Middle frontal gyrus (tissue), 1 donor: Measurements from ENCODE around the gene RAB3GAP2.
"Not testable (repeated sequence)": the region's sequence is repeated elsewhere in the genome, so short reads cannot be mapped to it uniquely, and the experiment has no call there.

Experiments
- DNase-seq: peaks from one replicate; pipeline ENCODE4 v3.0.0-alpha.2; 2015; ENCODE audit warnings: low spot score; ENCODE audit errors: extremely low spot score

Gene RAB3GAP2, protein sequence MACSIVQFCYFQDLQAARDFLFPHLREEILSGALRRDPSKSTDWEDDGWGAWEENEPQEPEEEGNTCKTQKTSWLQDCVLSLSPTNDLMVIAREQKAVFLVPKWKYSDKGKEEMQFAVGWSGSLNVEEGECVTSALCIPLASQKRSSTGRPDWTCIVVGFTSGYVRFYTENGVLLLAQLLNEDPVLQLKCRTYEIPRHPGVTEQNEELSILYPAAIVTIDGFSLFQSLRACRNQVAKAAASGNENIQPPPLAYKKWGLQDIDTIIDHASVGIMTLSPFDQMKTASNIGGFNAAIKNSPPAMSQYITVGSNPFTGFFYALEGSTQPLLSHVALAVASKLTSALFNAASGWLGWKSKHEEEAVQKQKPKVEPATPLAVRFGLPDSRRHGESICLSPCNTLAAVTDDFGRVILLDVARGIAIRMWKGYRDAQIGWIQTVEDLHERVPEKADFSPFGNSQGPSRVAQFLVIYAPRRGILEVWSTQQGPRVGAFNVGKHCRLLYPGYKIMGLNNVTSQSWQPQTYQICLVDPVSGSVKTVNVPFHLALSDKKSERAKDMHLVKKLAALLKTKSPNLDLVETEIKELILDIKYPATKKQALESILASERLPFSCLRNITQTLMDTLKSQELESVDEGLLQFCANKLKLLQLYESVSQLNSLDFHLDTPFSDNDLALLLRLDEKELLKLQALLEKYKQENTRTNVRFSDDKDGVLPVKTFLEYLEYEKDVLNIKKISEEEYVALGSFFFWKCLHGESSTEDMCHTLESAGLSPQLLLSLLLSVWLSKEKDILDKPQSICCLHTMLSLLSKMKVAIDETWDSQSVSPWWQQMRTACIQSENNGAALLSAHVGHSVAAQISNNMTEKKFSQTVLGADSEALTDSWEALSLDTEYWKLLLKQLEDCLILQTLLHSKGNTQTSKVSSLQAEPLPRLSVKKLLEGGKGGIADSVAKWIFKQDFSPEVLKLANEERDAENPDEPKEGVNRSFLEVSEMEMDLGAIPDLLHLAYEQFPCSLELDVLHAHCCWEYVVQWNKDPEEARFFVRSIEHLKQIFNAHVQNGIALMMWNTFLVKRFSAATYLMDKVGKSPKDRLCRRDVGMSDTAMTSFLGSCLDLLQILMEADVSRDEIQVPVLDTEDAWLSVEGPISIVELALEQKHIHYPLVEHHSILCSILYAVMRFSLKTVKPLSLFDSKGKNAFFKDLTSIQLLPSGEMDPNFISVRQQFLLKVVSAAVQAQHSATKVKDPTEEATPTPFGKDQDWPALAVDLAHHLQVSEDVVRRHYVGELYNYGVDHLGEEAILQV (N-terminal part only)

DNA sequence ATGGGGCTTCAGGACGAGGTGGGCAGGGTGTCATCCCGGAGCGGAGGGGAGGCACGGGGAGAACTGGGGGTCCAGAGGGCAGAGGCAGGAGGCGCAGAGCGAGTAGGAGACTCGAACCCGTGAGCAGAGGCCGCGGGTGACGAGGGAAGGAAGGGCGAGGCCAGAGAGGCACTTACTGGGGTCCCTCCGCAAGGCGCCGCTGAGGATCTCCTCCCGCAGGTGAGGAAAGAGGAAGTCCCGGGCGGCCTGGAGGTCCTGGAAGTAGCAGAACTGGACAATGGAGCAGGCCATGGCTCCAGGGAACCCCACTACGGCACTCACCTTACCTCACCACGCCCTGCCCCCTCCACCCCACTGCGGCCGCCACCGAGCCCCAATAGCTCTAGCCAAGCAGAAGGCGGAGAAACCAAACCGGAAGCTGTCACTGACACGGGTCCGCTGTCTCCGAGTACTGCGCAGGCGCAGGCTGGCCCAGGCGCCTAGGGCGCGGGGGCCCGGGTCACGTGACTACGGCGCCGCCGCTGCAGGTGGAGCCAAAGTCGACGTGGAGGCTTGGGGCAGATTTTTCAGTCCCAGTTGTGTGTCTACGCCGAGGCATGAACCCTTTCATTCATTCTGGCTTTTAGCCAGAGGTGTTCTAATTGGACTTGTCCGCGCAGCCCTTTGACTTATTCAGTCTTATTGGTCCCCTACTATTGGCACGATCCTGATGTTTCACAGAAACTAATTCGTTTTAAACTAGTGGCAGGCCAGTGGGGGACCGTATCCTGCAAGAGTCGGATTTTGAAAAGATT lies at the start of gene RAB3GAP2:
Gene RAB3GAP2 (minus strand): TSS at position 407 of the 794 bp plus-strand sequence. CDS start 116 bp downstream, at position 291.
- peak; percentile 90 for DNase-seq

- no peak for DNase-seq
Measured at GRCh38 chr1:220321758-220322157, 49.5 kb upstream of the RAB3GAP2 start.

- no peak for DNase-seq
Measured at GRCh38 chr1:220320709-220321108, 48.5 kb upstream of the RAB3GAP2 start.

DNA sequence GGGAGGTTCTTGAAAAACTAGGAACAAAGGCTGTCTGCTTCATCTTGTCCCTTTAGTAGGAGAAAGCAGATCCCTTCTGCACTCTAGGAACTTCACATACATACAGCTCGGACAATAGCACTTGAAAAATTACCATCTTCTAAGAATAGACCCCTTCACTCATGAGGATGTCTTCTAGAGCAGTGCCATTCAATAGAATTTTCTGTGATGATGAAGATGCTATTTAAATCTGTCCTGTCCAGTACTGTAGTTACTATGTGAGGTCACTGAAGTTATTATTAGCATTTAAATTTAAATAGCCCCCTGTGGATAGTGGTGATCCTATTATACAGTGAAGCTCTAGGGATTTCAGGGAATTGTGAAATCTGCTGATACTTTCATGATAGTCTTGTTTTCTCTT lies 46.4 kb upstream of the RAB3GAP2 start:
- no peak for DNase-seq

GRCh38 chr1:220317161-220317560 lies 44.9 kb upstream of the RAB3GAP2 start:
- DNase-seq, result no peak

- DNase-seq, result no peak
Measured at GRCh38 chr1:220316305-220316704, 44.1 kb upstream of the RAB3GAP2 start.

DNA sequence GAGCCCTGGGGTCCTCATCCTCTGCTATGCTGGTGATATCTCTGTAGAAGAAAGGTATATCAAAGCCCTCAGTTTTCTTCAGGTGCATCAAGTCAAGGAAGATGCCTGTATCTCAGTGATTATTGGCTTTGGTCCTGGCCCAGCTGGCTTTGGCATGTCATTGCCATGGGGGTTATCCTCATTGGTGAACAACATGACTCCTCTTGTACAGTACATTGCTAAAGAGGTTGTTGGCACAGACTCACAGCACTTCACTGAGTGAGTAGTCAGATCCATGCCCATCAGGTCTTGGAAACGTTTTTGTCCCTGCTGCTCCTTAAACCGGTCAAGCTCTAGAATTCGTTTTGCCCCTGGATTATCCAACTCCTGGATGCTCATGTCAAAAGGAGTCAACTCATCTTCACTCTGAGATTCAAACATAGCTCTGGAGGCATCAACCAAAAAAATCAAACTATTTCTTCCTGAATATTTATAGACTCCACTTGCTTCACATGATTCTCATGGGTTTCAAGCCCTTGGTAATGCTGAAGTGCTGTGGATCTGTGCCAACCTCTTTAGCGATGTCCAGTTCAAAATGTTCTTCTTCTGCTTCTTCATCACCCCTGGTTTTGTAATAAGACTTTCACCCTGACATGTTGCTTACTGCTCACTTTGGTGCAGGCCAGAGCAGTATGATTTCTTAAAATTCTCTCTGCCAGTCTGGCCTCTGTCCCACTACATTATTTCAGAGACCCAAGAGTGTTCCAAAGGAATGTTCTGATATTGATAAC lies 43.0 kb upstream of the RAB3GAP2 start:
- no peak for DNase-seq

- DNase-seq, result no peak
Measured at GRCh38 chr1:220313576-220313975, 41.3 kb upstream of the RAB3GAP2 start.

- DNase-seq, result not testable (repeated sequence)
Measured at GRCh38 chr1:220310147-220310546, 37.9 kb upstream of the RAB3GAP2 start.

GRCh38 chr1:220307607-220308006 lies 35.4 kb upstream of the RAB3GAP2 start:
- no peak for DNase-seq

DNA sequence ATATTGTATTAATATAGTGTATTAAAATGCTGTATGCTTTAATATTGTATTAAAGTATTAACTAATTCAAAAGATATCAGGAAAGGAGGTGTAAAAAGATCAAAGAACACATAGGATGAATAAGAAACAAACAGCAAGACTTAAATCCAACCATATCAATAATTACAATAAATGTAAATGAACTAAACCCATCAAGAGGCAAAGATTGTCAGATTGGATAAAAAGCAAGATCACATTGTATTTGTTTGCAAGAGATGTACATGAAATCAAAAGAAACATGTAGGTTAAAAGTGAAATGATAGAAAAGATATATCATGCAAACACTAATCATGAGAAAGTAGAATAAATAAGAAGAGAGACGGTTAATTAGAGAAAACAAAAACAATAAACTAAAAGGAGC lies 34.1 kb upstream of the RAB3GAP2 start:
- DNase-seq, result no peak

GRCh38 chr1:220303871-220304270 lies 31.6 kb upstream of the RAB3GAP2 start:
- DNase-seq, result no peak

DNA sequence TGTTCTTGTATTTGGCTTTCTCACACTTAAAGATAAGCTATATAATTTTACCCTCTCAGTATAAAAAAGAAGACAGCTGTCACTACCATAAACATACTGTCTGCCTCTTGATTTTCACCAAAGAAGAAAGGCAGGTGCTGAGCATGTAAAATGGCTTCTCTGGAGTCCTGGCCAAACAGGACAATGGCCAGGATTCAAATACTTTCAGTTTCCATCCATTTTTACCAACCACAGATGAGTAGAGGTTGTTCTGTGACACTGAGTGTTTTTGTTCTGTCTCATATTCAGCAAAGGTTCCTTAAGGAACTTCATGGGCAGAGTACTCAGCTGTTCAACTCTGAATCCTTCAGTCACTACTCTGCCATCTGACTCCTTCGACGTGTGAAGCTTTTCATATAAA lies 29.4 kb upstream of the RAB3GAP2 start:
- no peak for DNase-seq

DNA sequence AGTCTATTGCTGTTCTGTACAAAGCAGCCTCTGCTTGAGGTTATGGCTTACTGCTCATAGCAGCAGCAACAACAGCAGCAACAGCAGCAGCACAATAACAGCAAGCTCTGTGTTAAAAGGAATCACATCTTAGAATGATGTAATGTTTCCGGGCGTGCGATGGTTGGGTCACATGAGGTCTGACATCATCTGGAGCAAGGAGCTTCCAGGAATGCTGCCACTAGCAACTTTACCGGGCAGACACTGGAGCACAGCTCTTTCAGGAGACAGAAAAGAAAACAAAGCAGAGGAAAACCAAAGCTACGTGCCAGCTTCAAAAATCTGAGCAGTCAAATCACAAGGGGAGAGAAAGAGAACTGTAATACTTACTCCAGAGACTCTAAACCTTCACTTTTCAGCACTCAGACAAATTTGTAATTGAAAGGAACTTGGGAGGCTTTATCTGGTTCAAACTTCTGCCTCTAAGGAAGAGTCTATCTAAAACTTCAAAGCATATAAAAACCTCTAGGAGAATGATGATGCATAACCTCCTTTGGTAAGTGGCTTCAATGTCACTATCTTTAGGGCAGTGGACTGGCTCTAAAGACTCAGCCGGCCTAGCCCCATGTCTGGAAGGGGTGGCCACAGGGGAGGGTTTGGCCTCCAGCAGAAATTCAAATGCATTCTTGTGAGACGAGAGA lies 28.3 kb upstream of the RAB3GAP2 start:
- no peak for DNase-seq

GRCh38 chr1:220299337-220299736 lies 27.1 kb upstream of the RAB3GAP2 start:
- no peak for DNase-seq

DNA sequence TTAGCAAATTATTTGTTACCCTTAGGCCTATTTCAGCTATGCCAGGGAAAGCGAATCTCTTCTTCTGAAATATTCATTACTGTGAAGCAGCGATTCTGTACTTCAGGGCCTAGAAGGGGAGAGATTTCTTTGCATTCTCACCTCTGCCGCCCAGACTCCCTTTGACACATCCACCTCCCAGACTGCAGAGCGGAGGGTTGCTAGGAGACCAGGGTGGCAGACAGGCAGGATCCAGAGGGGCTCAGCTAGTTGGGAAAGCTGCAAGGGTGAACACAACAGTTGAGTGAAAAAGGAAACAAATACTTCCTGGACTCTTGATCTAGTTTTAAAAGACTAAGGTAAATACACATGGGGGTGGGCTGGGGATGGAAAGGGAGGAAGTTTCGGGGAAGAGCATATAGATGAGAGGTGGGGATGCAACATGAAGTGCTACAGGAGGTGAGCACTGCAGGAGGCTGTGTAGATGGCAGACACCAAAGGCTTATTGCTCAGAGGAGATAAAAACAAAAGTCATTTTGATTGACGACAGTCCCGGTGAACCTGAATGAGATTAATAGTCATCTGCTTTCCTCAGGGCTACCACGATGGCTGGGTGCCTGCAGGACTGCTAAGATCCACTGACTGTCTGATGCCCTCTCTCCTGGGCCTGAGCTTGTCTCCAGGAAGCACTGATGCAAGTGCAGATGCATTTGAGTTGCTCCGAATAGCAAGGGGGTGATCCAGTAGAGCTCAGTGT lies 26.4 kb upstream of the RAB3GAP2 start:
- DNase-seq, result no peak

DNA sequence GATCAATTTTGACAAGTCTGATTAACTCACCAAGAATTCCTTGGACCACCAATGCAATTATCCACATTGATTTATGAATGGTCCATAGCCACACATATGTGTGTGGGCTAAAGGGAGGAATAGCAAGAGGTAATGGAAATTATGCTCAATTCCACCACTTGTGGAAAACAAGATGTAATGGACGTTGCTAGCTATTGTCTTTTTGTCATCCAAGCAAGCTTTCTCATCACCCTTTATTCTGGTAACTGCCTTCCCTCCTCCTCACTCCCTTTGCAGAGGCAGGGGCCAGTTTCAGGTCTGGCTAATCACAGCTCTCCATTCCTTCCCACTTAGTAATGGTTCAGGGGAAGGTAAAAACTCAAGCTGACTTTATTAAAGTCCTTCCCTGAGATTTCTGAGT lies 24.7 kb upstream of the RAB3GAP2 start:
- no peak for DNase-seq

- DNase-seq, result no peak
Measured at GRCh38 chr1:220294846-220295301, 22.6 kb upstream of the RAB3GAP2 start.

DNA sequence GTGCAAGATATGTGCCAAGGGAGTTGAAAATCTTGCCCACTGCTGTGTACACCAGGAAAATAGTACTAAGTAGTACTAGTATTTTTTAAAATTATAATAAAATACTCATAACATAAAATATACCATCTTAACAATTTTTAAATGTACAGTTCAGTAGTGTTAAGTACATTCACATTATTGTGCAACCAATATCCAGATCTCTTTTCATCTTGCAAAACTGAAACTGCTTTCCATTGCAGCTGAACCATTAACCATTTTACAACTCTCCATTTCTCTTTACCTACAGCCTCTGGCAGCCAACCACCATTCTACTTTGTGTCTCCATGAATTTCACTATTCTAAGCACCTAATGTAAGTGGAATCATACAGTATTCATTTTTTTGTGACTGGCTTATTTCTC lies 19.3 kb upstream of the RAB3GAP2 start:
- DNase-seq, result no peak
